ENCODE results near the gene UNC13D. TPM values are rescaled to one million over a fixed set of nuclear protein-coding genes. Genes with fewer than 3 reads are reported as not detected.

The UNC13D gene
- total RNA-seq, 1 donor from 2014 or later: 185 TPM

DNA sequence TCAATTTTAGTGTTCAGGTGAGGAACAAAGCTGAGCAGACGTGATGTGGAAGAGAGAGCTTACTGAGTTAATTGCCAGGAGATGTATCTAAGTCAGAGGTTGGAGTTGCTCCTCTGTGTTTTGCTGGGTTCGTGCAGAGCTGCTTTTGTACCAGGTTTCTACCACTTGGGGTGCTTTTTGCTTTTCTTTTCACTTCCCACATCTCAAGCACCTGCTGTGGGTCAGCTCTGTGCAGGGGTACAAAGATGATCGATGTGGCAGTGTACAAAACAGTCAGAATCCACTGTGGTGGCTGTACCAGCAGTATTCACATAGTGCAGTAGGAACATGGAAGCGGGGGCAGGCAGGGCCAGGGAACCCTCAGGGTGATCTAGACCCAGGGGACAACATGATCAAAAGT, 44.8 kb downstream of the UNC13D start:
- no peaks in the 10 kb centered on the region for H3K9me3 Mint-ChIP-seq
- H3K27me3 Mint-ChIP-seq (ENCODE audit: insufficient read depth): no peaks in the 10 kb centered on the region
- H3K36me3 Mint-ChIP-seq (ENCODE audit: low read depth): peaks cover 11% of the 10 kb centered on the region
- intact Hi-C loops (cut with micrococcal nuclease): no loop called here
- H3K4me1 Mint-ChIP-seq (ENCODE audit: low read depth): peaks cover 17% of the 10 kb centered on the region
- no peak overlapping the region for H3K4me3 Mint-ChIP-seq
- DNase-seq (ENCODE audit: low spot score): no peak
- H3K27ac Mint-ChIP-seq: no peak overlapping the region

DNA sequence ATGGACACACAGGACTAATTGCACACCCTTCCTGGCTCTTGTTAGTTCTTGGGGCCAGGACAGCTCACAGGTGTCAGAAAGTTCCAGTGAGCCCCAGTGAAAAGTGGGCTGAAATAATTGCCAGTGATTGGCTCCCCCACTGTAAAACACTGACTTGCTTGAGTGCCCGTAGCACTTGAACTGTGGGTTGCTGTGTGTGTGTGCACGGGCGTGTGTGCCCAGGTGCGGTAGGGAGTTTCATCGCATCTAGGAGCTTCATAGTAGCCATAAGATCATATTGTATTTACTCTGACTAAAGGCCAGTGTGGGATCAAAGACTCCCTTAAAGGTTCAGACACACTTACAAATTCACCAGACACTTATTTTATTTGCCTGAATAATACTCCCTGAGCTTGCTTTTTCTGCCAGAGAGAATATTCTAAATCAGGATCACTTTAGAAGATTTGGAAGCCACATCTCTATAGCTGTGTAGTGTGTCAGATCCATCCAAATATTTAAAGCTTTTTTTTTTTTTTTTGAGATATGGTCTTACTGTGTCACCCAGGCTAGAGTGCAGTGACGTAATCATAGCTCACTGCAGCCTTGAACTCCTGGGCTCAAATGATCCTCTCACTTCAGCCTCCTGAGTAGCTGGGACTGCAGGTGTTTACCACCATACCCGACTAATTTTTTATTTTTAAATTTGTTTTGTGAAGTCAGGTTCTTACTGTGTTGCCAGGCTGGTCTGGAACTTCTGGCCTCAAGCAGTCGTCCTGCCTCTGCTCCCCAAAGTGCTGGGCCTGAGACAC, 48.2 kb downstream of the UNC13D start:
- H3K36me3 Mint-ChIP-seq (ENCODE audit: low read depth): peaks cover 20% of the 10 kb centered on the region
- intact Hi-C loops (cut with micrococcal nuclease): no loop called here
- H3K27ac Mint-ChIP-seq: no peak overlapping the region
- H3K4me3 Mint-ChIP-seq: no peak overlapping the region
- no peaks in the 10 kb centered on the region for H3K27me3 Mint-ChIP-seq (ENCODE audit: insufficient read depth)
- peaks cover 21% of the 10 kb centered on the region for H3K4me1 Mint-ChIP-seq (ENCODE audit: low read depth)
- no peak for DNase-seq (ENCODE audit: low spot score)
- H3K9me3 Mint-ChIP-seq: no peaks in the 10 kb centered on the region

DNA sequence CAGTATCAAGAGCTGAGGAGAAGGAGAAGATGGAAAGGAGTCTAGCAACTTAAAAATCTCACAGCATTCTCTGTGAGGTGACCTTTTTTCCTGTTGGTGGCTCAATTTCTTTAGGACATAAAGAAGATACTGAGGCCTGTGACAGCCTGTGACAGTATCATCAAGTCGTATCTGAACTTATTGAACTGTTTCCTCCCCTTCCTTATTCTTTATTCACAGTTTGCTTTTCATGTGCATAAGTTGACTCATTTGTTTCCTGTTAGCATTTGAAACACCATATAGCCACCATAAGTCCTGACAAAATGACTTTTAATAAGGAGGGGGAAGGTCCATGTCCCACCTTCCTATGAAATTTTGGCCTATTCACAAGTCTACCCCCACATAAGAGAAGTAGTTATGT, 50.7 kb downstream of the UNC13D start:
- no peak for DNase-seq (ENCODE audit: low spot score)
- Mint-ChIP-seq H3K9me3 (no peaks in the 10 kb centered on the region), H3K27ac (peak overlapping the region; percentile 62), H3K36me3 (ENCODE audit: low read depth) (peaks cover 17% of the 10 kb centered on the region), H3K4me1 (ENCODE audit: low read depth) (peaks cover 21% of the 10 kb centered on the region), H3K27me3 (ENCODE audit: insufficient read depth) (no peaks in the 10 kb centered on the region), H3K4me3 (no peak overlapping the region)
- intact Hi-C loops (cut with micrococcal nuclease): no loop called here

DNA sequence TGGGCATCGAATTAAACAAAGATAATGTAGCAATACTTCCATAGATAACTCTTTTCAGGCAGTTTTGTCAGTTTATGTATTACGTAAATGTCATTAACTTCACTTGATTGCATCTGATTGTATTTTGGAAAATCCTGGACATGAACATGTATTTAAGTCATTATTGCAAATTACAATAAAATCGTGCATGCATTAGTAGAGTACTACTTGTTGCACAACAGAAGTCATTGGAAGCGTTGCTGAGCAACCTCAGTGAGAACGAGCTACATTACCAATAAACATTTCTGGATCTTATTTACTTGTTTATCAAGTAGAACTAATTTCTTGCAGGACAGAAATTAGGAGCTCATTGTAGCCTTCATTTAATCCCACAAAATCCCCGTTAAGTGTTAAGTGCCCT, 53.0 kb downstream of the UNC13D start:
- H3K27ac Mint-ChIP-seq: no peak overlapping the region
- H3K4me1 Mint-ChIP-seq (ENCODE audit: low read depth): peaks cover 25% of the 10 kb centered on the region
- no peaks in the 10 kb centered on the region for H3K9me3 Mint-ChIP-seq
- H3K4me3 Mint-ChIP-seq: no peak overlapping the region
- intact Hi-C loops (cut with micrococcal nuclease): no loop called here
- no peaks in the 10 kb centered on the region for H3K27me3 Mint-ChIP-seq (ENCODE audit: insufficient read depth)
- no peak for DNase-seq (ENCODE audit: low spot score)
- H3K36me3 Mint-ChIP-seq (ENCODE audit: low read depth): peaks cover 12% of the 10 kb centered on the region

DNA sequence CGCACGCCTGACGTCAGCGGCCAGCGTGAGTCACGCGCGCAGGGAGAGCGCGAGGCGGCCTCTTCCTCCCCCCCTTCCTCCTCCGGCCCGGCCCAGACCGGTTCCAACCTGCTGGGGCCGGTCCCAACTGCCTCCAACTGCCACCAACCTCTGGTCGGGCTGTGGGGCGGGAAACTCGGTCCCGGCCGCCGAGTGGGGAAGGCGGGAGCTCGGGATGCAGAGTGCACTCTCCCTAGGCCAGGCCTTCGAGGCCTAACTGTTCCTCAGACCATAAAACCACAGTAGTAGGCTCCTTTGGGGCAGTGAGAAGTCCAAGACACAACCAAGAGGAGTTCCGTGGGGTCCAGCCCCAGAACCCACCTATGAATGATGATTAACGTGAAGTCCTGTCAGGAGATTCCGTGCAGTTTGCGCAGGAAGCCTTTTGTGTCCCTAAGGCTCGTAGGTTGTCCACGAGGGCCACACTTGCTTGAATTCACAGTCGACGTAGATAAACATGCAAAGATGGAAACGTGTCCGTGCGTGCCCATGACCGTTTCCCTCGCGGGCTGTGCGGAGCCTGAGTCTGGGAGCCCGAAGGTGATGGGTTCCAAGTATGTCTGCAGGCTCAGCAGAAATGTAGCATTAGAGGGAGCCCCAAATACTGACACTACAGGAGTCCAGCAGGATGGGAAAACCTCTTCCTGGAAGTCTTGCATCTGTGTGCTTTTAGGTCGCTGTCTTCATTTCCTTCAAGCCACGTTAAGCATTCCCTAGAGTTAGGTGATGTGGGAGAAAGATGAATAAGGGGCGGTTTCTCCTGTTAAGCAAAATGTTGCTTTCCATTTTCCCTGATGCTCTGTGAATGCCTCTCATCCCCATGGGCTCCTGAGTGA, 59.0 kb downstream of the UNC13D start:
- H3K27me3 Mint-ChIP-seq (ENCODE audit: insufficient read depth): no peaks in the 10 kb centered on the region
- peak overlapping the region; percentile 92 for H3K4me3 Mint-ChIP-seq
- H3K36me3 Mint-ChIP-seq (ENCODE audit: low read depth): peaks cover 7% of the 10 kb centered on the region
- peak; percentile 87 for DNase-seq (ENCODE audit: low spot score)
- H3K4me1 Mint-ChIP-seq (ENCODE audit: low read depth): peaks cover 40% of the 10 kb centered on the region
- H3K27ac Mint-ChIP-seq: peak overlapping the region; percentile 99
- intact Hi-C loops (cut with micrococcal nuclease): loop anchor here (5.0 to 10.0 kb wide), 2 partner anchors 42 to 410 kb away; no protein-coding TSS in a partner anchor
- no peaks in the 10 kb centered on the region for H3K9me3 Mint-ChIP-seq

DNA sequence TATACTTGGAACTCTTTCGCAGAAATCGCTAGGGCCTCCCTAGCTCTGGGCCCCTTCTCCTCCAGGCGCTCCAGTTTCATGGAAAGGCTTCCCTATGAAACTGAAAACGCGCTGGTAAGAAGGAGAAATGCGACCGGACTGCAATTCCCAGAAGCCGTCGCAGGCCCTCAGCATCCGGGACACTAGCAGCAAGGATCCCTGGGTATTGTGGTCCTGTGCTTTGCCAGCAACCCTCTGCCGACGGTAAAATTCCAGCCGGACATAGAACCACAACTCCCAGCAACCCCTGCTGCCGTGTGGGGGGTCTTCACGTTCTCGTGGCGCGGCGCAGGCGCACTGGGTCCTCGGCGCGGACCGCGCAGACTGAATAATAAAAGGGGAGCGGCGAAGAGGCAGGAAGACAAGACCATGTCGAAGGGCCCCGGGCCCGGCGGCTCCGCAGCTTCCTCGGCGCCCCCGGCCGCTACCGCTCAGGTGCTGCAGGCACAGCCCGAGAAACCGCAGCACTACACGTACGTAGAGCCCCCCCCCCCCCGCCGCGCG, 59.7 kb downstream of the UNC13D start, which contains the start of gene UNK:
TSS of gene UNK (plus strand) at position 334 of the 543 bp plus-strand sequence. CDS start at position 409, 75 bp downstream.
- intact Hi-C loops (cut with micrococcal nuclease): loop anchor here (1.0 to 10.0 kb wide), 7 partner anchors 43 to 953 kb away; partner anchors contain the start of genes ACOX1, MFSD11, SLC25A19 and SRSF2
- peak within 1 kb of the TSS; percentile 99 for H3K27ac Mint-ChIP-seq
- H3K27me3 Mint-ChIP-seq (ENCODE audit: insufficient read depth): peaks cover 2% of the 10 kb centered on the region
- H3K36me3 Mint-ChIP-seq (ENCODE audit: low read depth): peaks cover 7% of the 10 kb centered on the region
- H3K9me3 Mint-ChIP-seq: no peaks in the 10 kb centered on the region
- DNase-seq (ENCODE audit: low spot score): peak; percentile 94
- peak within 1 kb of the TSS; percentile 92 for H3K4me3 Mint-ChIP-seq
- H3K4me1 Mint-ChIP-seq (ENCODE audit: low read depth): peaks cover 47% of the 10 kb centered on the region

DNA sequence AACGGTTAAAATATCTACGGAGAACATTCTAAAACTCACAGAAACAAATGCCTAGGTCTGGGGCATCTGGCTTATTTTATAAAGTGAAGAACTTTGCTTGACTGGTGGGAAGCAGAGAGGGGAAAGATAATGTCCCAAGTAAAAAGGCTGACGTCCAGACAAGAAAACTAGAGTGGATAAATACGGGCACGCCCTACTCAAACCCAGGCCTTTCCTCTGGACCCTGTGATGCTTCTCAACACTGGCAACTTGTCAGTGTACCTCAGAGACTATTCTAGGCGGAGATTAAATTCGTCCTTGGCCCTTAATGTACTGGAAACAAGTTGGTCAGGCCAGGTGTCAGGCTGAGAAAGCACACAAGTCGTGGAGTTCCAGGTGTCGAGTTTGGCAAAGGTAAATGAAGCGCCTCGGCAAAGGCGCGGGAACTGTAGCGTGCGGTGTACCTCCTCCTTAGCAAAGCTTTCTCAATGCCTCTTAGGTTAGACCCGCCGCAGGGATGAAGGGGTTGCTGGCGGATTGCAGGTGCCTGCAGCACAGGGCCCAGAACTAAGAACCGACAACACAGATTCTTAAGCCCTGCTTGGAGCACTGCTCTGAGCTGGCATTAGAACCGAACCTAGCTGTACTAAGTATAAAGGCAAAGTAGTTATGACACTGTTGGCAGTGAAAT, 60.3 kb downstream of the UNC13D start:
- peak overlapping the region; percentile 92 for H3K4me3 Mint-ChIP-seq
- intact Hi-C loops (cut with micrococcal nuclease): loop anchor here (1.0 to 10.0 kb wide), 6 partner anchors 71 to 953 kb away; partner anchors contain the start of genes ACOX1, MFSD11, SLC25A19 and SRSF2
- no peaks in the 10 kb centered on the region for H3K9me3 Mint-ChIP-seq
- peak overlapping the region; percentile 99 for H3K27ac Mint-ChIP-seq
- H3K36me3 Mint-ChIP-seq (ENCODE audit: low read depth): peaks cover 7% of the 10 kb centered on the region
- H3K27me3 Mint-ChIP-seq (ENCODE audit: insufficient read depth): peaks cover 2% of the 10 kb centered on the region
- DNase-seq (ENCODE audit: low spot score): no peak
- H3K4me1 Mint-ChIP-seq (ENCODE audit: low read depth): peaks cover 47% of the 10 kb centered on the region

DNA sequence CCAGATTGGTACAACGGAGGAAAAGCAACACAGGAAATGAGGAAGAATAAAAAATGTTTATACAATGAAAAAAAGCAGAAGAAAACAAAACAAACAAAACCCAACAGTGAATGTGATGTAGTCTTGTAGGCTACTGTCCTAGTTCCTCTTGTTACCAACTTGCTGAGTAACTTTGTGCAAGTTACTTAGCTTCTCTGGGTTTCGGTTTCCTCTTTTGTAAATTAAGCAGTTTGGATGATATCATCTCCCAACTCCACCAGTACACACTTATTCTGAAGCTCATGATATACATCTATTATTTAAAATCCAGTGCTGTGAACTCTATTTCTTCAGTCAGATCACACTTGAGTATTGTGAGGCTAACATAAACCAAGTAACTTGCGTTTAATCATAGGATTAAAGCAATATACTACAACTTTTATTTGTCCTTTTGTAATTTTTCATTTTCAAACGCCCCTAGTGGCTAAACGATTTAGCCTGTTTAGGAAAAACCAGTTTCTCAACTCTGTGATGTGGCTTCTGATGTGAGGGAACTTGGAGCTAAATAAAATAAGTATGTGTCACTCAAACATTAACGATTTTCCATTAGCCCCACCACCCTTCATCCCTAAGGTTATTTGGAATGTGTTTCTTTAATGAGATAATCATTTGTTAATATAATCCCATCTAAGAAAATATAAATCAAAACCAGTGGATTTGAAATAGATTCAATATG, 61.0 kb downstream of the UNC13D start:
- Mint-ChIP-seq H3K9me3 (no peaks in the 10 kb centered on the region), H3K4me3 (peak overlapping the region; percentile 92), H3K36me3 (ENCODE audit: low read depth) (peaks cover 14% of the 10 kb centered on the region), H3K27me3 (ENCODE audit: insufficient read depth) (peaks cover 2% of the 10 kb centered on the region), H3K27ac (peak overlapping the region; percentile 99), H3K4me1 (ENCODE audit: low read depth) (peaks cover 52% of the 10 kb centered on the region)
- intact Hi-C loops (cut with micrococcal nuclease): loop anchor here (5.0 to 10.0 kb wide), 2 partner anchors 412 to 954 kb away; partner anchors contain the start of genes MFSD11 and SRSF2
- DNase-seq (ENCODE audit: low spot score): no peak

DNA sequence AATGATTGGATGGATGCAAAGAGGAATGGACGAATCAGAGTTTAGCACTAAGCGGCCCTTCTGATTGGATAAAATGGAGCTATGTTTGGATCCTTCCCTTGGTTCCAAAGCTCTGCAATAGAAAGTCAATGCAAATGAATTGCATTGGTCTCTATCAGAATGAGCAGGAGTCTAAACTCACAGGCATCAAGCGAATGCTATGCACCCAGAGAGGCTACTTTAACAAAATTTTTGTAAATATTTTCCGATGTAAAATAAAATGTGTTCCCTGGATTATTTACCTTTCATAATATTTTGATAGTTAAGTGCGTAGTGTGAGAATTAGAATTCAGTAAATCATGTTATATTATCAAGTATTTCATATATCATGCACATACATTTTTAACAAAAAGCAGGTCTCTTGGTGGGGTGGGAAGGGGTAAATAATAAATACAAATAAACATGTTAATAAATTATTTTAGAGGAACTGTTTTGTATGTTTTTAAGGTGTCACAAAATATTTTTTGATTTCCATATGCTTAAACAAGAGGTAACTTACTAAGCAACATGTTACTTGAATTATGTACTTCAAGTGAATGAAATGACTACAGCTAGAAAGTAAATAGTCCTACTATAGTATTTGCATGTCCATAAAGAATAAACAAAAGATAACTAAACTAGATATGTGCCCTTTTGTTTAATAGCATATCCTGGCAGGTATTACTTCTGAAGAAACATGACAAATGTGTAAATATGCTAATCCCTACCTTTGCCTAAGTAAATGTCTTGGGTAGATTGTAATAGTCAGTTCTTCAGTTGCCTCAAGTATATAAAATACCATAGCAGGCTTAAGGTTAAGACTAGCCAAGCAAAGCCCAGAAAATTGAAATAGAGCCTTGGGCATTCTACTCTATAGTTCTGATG, 64.0 kb downstream of the UNC13D start:
- intact Hi-C loops (cut with micrococcal nuclease): loop anchor here (1.0 to 10.0 kb wide), 9 partner anchors 15 to 957 kb away; partner anchors contain the start of genes ACOX1, GALK1, JMJD6 and METTL23
- H3K4me1 Mint-ChIP-seq (ENCODE audit: low read depth): peaks cover 55% of the 10 kb centered on the region
- H3K4me3 Mint-ChIP-seq: peak overlapping the region; percentile 98
- peaks cover 2% of the 10 kb centered on the region for H3K27me3 Mint-ChIP-seq (ENCODE audit: insufficient read depth)
- no peaks in the 10 kb centered on the region for H3K9me3 Mint-ChIP-seq
- DNase-seq (ENCODE audit: low spot score): no peak
- peaks cover 39% of the 10 kb centered on the region for H3K36me3 Mint-ChIP-seq (ENCODE audit: low read depth)
- peak overlapping the region; percentile 99 for H3K27ac Mint-ChIP-seq

DNA sequence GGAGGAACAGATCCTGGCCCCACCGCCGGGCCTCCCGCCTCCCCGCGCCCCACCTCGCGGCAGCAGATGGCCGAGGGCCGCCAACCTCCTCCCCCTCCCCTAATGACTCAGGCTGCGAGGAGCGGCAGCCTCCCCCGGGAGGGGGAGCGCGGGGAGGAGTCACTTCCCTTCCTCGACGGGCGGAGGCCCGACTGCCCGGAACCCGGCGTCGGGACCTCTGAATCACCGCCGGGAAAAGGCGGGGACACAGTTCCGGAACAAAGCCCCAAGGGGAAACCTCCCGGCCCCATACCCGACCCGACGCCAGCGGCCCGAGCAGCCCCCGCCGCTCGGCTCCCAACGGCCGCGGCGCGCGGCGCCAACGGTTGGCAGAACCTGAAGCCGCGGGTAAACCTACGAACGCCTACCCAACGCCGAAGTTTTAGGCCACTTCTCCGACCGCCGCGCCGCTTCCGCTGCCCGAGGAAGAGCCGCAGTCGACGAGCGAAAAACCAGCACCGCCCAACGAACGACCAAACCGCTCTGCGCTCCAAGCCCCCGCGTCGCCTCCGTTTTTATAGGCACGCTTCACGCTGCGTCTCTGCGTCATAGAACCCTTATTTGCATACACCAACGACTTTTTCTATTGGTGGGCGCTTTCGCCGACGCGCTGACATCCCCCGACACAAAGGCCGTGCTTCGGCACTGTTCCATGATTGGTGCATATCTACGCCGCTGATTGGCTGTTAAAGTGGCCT, 64.8 kb downstream of the UNC13D start:
- Mint-ChIP-seq H3K4me1 (ENCODE audit: low read depth) (peaks cover 52% of the 10 kb centered on the region), H3K9me3 (no peaks in the 10 kb centered on the region), H3K27ac (peak overlapping the region; percentile 99), H3K36me3 (ENCODE audit: low read depth) (peaks cover 41% of the 10 kb centered on the region), H3K27me3 (ENCODE audit: insufficient read depth) (peaks cover 2% of the 10 kb centered on the region), H3K4me3 (peak overlapping the region; percentile 98)
- DNase-seq (ENCODE audit: low spot score): peak; percentile 94
- intact Hi-C loops (cut with micrococcal nuclease): loop anchor here (1.0 to 5.0 kb wide), 6 partner anchors 15 to 948 kb away; partner anchors contain the start of genes GALK1, JMJD6, METTL23 and RECQL5

Measured in activated T-helper 1 cell treated with anti-CD3 and anti-CD28 coated beads, Interleukin-12 subunit alpha, Interleukin-12 subunit beta, Interleukin-2, Interleukin-4 antibody, amounts not matched to agents 30 ng/mL and 10 ng/mL and 1 ng/mL, durations not matched to agents 14 hours and 24 hours and 36 hours (primary cell).